Measurements from ENCODE around the gene DCHS2.

The DCHS2 gene

GRCh38 chr4:154293427-154293826 lies 198.2 kb downstream of the DCHS2 start:
- 88% methylated on average over 9 of the region's 9 CpGs for WGBS
- Histone ChIP-seq H2BK12ac (ENCODE audit: low read length in 2 of 2) (no peak overlapping the region), H3K23ac (ENCODE audit: low read length in 2 of 2) (no peak overlapping the region), H3K14ac (ENCODE audit: low read length in 2 of 2) (no peak overlapping the region), H3K9ac (ENCODE audit: low read length) (no peak overlapping the region), H3K79me1 (replicated peaks; ENCODE audit: low read length, poor library complexity, severe bottlenecking) (no peaks in the 10 kb centered on the region), H3K36me3 (ENCODE audit: control insufficient read depth in 1 of 2, insufficient read depth in 2 of 2, low read depth in 1 of 2, low read length in 2 of 2) (no peaks in the 10 kb centered on the region), H3K4me2 (ENCODE audit: low read length, poor library complexity, severe bottlenecking) (no peak overlapping the region), H3K18ac (ENCODE audit: low read depth in 1 of 2, low read length in 2 of 2) (no peak overlapping the region), H3K27ac (ENCODE audit: low read length, poor library complexity, severe bottlenecking) (no peak overlapping the region), H4K91ac (ENCODE audit: low read length) (no peak overlapping the region), H2AFZ (ENCODE audit: low read depth, low read length) (no peak overlapping the region), H4K8ac (ENCODE audit: low read length) (no peak overlapping the region), H3K4ac (ENCODE audit: low read depth in 1 of 2, low read length in 2 of 2) (no peak overlapping the region), H3K4me3 (ENCODE audit: insufficient read depth in 1 of 2, low read depth in 1 of 2, low read length in 2 of 2) (no peak overlapping the region), H2BK120ac (ENCODE audit: low read depth, low read length) (no peak overlapping the region), H2BK5ac (ENCODE audit: low read depth, low read length, poor library complexity, severe bottlenecking) (no peak overlapping the region), H2BK15ac (ENCODE audit: low read depth, poor library complexity, severe bottlenecking) (no peak overlapping the region), H3K9me3 (ENCODE audit: control insufficient read depth, low read length) (peaks cover 6% of the 10 kb centered on the region), H3K27me3 (ENCODE audit: control insufficient read depth in 1 of 2, insufficient read depth in 1 of 2, low read length in 2 of 2) (no peaks in the 10 kb centered on the region), H3K4me1 (ENCODE audit: control insufficient read depth, insufficient read depth, low read depth, low read length) (no peaks in the 10 kb centered on the region), H2AK5ac (ENCODE audit: low read length, severe bottlenecking) (no peak overlapping the region)
- DNase-seq: no peak

GRCh38 chr4:154292589-154292988 lies 199.0 kb downstream of the DCHS2 start:
- 100% methylated on average over 2 of the region's 2 CpGs for WGBS
- Histone ChIP-seq H3K4me3 (ENCODE audit: insufficient read depth in 1 of 2, low read depth in 1 of 2, low read length in 2 of 2) (no peak overlapping the region), H3K9me3 (ENCODE audit: control insufficient read depth, low read length) (peaks cover 6% of the 10 kb centered on the region), H2AK5ac (ENCODE audit: low read length, severe bottlenecking) (no peak overlapping the region), H3K23ac (ENCODE audit: low read length in 2 of 2) (no peak overlapping the region), H2BK15ac (ENCODE audit: low read depth, poor library complexity, severe bottlenecking) (peak overlapping the region; percentile 33), H2BK12ac (ENCODE audit: low read length in 2 of 2) (no peak overlapping the region), H2AFZ (ENCODE audit: low read depth, low read length) (no peak overlapping the region), H3K18ac (ENCODE audit: low read depth in 1 of 2, low read length in 2 of 2) (no peak overlapping the region), H3K4me2 (ENCODE audit: low read length, poor library complexity, severe bottlenecking) (no peak overlapping the region), H2BK5ac (ENCODE audit: low read depth, low read length, poor library complexity, severe bottlenecking) (no peak overlapping the region), H3K14ac (ENCODE audit: low read length in 2 of 2) (no peak overlapping the region), H3K27ac (ENCODE audit: low read length, poor library complexity, severe bottlenecking) (no peak overlapping the region), H3K79me1 (replicated peaks; ENCODE audit: low read length, poor library complexity, severe bottlenecking) (no peaks in the 10 kb centered on the region), H3K27me3 (ENCODE audit: control insufficient read depth in 1 of 2, insufficient read depth in 1 of 2, low read length in 2 of 2) (no peaks in the 10 kb centered on the region), H4K91ac (ENCODE audit: low read length) (no peak overlapping the region), H2BK120ac (ENCODE audit: low read depth, low read length) (no peak overlapping the region), H3K9ac (ENCODE audit: low read length) (no peak overlapping the region), H3K4ac (ENCODE audit: low read depth in 1 of 2, low read length in 2 of 2) (no peak overlapping the region), H3K36me3 (ENCODE audit: control insufficient read depth in 1 of 2, insufficient read depth in 2 of 2, low read depth in 1 of 2, low read length in 2 of 2) (no peaks in the 10 kb centered on the region), H3K4me1 (ENCODE audit: control insufficient read depth, insufficient read depth, low read depth, low read length) (no peaks in the 10 kb centered on the region), H4K8ac (ENCODE audit: low read length) (no peak overlapping the region)
- DNase-seq: no peak

DNA sequence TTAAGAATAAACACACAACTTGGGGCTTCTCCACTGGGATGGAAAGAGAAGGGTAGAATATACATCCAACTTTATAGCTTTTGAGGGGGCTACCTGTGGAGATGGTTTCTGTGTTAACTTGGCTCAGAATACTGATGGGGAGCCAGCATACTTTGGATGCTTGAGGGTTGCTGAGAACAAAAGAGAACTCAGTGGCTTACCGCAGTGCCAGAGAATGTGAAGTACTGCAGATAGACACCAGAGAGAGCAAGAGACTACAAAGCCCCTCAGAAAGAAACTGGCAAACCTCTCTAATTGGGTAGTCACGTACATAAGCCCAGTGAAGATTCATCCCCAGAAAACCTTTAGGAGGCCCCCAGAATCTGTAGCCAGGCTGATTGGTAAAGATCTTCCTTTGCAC lies 214.4 kb downstream of the DCHS2 start:
- Histone ChIP-seq H2BK12ac (ENCODE audit: low read length in 2 of 2) (no peak overlapping the region), H3K9ac (ENCODE audit: low read length) (no peak overlapping the region), H2AFZ (ENCODE audit: low read depth, low read length) (no peak overlapping the region), H3K14ac (ENCODE audit: low read length in 2 of 2) (no peak overlapping the region), H3K4me2 (ENCODE audit: low read length, poor library complexity, severe bottlenecking) (no peak overlapping the region), H4K8ac (ENCODE audit: low read length) (no peak overlapping the region), H3K4me3 (ENCODE audit: insufficient read depth in 1 of 2, low read depth in 1 of 2, low read length in 2 of 2) (no peak overlapping the region), H3K4me1 (ENCODE audit: control insufficient read depth, insufficient read depth, low read depth, low read length) (no peaks in the 10 kb centered on the region), H2AK5ac (ENCODE audit: low read length, severe bottlenecking) (no peak overlapping the region), H3K36me3 (ENCODE audit: control insufficient read depth in 1 of 2, insufficient read depth in 2 of 2, low read depth in 1 of 2, low read length in 2 of 2) (no peaks in the 10 kb centered on the region), H3K18ac (ENCODE audit: low read depth in 1 of 2, low read length in 2 of 2) (no peak overlapping the region), H3K9me3 (ENCODE audit: control insufficient read depth, low read length) (peaks cover 11% of the 10 kb centered on the region), H2BK15ac (ENCODE audit: low read depth, poor library complexity, severe bottlenecking) (no peak overlapping the region), H2BK120ac (ENCODE audit: low read depth, low read length) (no peak overlapping the region), H3K23ac (ENCODE audit: low read length in 2 of 2) (no peak overlapping the region), H3K27me3 (ENCODE audit: control insufficient read depth in 1 of 2, insufficient read depth in 1 of 2, low read length in 2 of 2) (no peaks in the 10 kb centered on the region), H4K91ac (ENCODE audit: low read length) (no peak overlapping the region), H3K79me1 (replicated peaks; ENCODE audit: low read length, poor library complexity, severe bottlenecking) (no peaks in the 10 kb centered on the region), H3K4ac (ENCODE audit: low read depth in 1 of 2, low read length in 2 of 2) (no peak overlapping the region), H3K27ac (ENCODE audit: low read length, poor library complexity, severe bottlenecking) (no peak overlapping the region), H2BK5ac (ENCODE audit: low read depth, low read length, poor library complexity, severe bottlenecking) (no peak overlapping the region)
- 85% methylated on average over 2 of the region's 2 CpGs for WGBS
- no peak for DNase-seq

- Histone ChIP-seq H2BK12ac (ENCODE audit: low read length in 2 of 2) (no peak overlapping the region), H3K4me3 (ENCODE audit: insufficient read depth in 1 of 2, low read depth in 1 of 2, low read length in 2 of 2) (no peak overlapping the region), H2AFZ (ENCODE audit: low read depth, low read length) (no peak overlapping the region), H3K79me1 (replicated peaks; ENCODE audit: low read length, poor library complexity, severe bottlenecking) (no peaks in the 10 kb centered on the region), H3K18ac (ENCODE audit: low read depth in 1 of 2, low read length in 2 of 2) (no peak overlapping the region), H3K27ac (ENCODE audit: low read length, poor library complexity, severe bottlenecking) (no peak overlapping the region), H2BK120ac (ENCODE audit: low read depth, low read length) (no peak overlapping the region), H3K9me3 (ENCODE audit: control insufficient read depth, low read length) (peaks cover 11% of the 10 kb centered on the region), H3K36me3 (ENCODE audit: control insufficient read depth in 1 of 2, insufficient read depth in 2 of 2, low read depth in 1 of 2, low read length in 2 of 2) (no peaks in the 10 kb centered on the region), H2AK5ac (ENCODE audit: low read length, severe bottlenecking) (no peak overlapping the region), H2BK5ac (ENCODE audit: low read depth, low read length, poor library complexity, severe bottlenecking) (no peak overlapping the region), H3K4me2 (ENCODE audit: low read length, poor library complexity, severe bottlenecking) (no peak overlapping the region), H3K9ac (ENCODE audit: low read length) (no peak overlapping the region), H3K27me3 (ENCODE audit: control insufficient read depth in 1 of 2, insufficient read depth in 1 of 2, low read length in 2 of 2) (no peaks in the 10 kb centered on the region), H3K4ac (ENCODE audit: low read depth in 1 of 2, low read length in 2 of 2) (no peak overlapping the region), H3K14ac (ENCODE audit: low read length in 2 of 2) (no peak overlapping the region), H3K23ac (ENCODE audit: low read length in 2 of 2) (no peak overlapping the region), H3K4me1 (ENCODE audit: control insufficient read depth, insufficient read depth, low read depth, low read length) (no peaks in the 10 kb centered on the region), H4K8ac (ENCODE audit: low read length) (no peak overlapping the region), H4K91ac (ENCODE audit: low read length) (no peak overlapping the region), H2BK15ac (ENCODE audit: low read depth, poor library complexity, severe bottlenecking) (no peak overlapping the region)
- DNase-seq: no peak
- WGBS: 87% methylated on average over 1 of the region's 1 CpG
Observed at GRCh38 chr4:154276496-154276895, 215.1 kb downstream of the DCHS2 start.

All from mesenchymal stem cell (in vitro differentiated cells and primary cell).